COLO829 (cell line): ENCODE results near the gene GPC6.

Experiments
- DNase-seq: peaks from one replicate; pipeline ENCODE4 v3.0.0; 2012; ENCODE audit warnings: low spot score

GPC6 gene

DNA sequence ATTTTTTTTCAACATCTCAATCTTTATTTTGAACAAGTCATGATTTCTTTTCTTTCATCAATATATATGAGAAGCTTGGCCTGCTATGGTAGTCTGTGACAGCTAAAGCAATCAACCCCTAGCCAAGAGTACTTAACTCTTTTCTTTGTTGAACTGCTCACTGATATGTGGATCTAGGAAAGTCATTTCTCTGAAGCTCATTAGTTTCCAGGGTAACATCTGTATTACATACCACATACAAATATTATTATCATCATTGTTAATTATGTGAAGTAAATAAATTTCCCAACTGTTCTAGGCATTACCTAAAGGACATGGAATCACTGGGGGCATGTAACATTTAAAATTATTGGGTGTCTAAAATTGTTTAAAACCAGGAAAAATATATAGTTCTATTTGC lies 985.6 kb downstream of the GPC6 start:
- no peak for DNase-seq

GRCh38 chr13:94214121-94214520 lies 987.5 kb downstream of the GPC6 start:
- no peak for DNase-seq

DNA sequence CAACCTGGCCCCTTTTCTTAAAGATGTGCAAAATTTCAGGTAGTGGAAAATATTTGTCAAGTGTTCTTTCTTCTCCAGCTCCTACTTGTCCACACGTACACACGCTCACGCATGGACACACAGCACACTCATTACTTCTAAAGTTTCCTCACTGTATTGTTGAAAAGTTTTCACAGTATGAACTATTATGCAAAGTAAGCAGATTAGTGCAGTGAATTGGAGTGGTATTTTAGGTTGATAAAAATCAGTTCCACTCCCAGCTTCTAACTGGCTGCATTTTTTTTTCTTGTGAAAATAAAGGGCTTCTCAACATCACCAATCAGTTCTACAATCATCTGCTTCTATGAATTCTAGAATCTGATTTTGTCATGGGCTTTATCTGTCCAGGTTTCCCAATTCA lies 988.4 kb downstream of the GPC6 start:
- DNase-seq, result no peak

GRCh38 chr13:94216476-94216875 lies 989.9 kb downstream of the GPC6 start:
- no peak for DNase-seq

- peak; percentile 63 for DNase-seq
Observed at GRCh38 chr13:94217370-94217769, 990.8 kb downstream of the GPC6 start.

DNA sequence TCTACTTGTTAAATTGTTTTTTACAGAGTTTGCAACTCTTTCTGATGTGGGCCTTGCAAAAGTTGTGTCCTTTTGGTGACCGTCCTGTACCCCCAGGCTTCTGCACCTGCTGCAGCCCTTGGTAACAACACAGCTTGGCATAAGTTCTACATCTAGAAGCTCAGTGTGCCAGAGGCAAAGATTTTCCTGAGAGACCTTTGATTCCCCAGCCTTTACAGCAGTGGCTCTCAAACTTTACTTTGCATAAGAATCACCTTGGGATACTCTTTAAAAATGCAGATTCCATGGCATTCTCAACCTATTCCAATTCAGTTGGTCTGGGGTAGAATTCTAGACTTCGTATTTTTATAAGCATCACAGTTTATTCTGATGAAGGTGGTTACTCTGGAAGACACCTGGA lies 991.9 kb downstream of the GPC6 start:
- DNase-seq, result no peak

DNA sequence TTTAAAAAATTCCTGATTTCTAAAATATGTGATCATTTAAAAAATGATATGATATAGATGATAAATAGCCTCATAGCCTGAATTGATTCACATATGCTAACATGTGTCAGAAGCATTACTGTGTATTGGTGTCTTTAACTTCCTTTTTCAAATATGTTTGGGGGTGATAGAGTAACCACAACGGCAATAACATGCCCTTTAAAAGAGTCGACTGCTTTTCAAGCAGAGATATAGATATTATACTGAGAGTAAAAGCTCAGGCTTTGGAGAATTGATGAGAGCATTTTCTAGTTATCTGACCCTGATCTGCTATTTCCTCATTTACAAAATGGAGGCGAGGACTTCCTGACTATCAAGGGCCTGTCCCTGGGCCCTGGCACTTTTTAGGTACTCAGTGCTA lies 992.3 kb downstream of the GPC6 start:
- DNase-seq, result no peak

DNA sequence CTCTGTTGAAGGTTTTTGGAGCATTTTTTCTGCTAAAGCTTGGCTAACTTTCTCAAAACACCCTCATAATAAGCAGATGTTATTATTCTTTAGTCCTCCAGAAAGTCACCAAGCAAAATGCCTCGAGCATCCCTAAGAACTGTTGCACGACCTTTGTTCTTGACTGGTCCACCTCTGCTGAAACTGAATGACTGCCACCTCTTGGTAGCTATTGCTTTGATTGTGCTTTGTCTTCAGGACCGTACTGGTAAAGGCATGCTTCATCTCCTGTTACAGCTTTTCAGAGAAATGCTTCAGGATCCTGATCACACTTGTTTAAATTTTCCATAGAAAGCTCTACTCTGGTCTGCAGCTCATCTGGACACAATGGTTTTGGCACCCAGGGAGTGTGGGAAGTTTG lies 998.1 kb downstream of the GPC6 start:
- no peak for DNase-seq

GRCh38 chr13:94227255-94227879 lies 1000.8 kb downstream of the GPC6 start:
- DNase-seq, result no peak

- DNase-seq, result no peak
Observed at GRCh38 chr13:94228763-94229162, 1002.2 kb downstream of the GPC6 start.

DNA sequence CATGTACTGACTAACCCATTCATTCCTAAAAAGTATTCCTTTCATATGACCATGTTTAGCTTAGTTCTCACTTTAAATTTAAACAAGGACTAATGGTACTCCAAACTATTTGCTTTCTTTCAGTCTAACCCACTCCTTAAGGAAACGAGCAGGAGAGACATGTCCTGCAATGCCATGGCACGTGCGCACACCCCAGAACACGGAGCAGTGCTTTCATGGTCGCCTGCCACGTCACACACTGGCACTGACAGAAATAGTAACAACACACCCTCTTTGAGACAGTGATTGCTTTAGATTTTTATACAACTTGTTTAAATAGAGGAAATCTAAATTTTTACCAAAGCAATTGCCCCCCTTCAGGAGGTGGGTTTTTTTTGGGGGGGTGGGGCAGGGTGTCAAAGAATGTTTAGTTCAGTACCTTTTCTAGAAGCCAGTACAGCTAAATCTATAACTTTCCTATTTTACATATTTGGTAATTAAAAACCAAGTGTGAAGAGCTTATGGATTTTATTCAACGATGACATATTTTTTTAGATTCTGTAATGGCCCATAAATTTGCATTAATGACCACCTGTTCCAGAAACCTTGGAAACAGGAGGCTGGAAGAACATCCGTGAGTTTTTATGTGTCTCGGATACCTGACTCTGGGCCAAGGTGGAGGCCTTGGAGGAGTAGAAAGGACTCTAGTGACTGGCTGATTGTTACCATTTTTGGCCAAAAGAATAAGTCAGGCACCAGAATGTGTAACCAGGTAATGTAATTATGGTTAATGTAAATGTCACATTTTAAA lies 1005.7 kb downstream of the GPC6 start:
- DNase-seq, result no peak

DNA sequence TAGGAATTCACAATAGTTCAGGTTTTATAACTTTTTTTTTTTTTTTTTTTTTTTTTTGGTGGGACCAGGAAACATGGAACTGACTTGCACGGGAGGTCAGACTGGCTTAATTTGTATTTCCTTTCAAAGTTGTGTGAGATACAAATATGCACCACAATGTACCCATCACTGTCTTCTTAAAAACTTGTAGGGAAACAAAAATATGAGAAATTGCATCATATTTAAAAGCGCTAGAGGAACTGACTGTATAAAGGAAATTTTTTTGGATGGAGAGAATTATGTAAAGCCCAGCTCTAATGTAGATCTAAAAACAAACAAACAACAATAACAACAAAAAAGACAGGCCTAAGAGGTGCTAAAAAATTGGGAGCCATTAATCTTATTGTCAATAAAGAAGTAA lies 1006.3 kb downstream of the GPC6 start:
- DNase-seq, result no peak

DNA sequence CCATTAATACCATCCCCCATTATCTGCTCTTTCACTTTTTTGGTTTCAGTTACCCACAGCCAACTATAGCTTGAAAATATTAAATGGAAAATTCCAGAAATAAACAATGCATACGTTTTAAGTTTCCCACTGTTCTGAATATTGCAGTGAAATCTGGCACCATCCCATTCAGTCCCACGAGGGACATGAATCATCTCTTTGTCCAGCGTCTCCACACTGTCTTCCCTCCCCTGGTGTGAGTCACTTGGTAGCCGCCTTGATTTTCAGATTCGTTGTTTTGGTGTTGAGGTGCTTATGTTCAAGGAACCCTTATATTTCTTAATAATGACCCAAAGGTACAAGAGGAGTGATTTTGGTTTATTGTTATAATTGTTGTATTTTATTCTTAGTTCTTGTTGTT lies 1006.8 kb downstream of the GPC6 start:
- DNase-seq, result peak; percentile 78

- no peak for DNase-seq
Observed at GRCh38 chr13:94233837-94234236, 1007.2 kb downstream of the GPC6 start.

DNA sequence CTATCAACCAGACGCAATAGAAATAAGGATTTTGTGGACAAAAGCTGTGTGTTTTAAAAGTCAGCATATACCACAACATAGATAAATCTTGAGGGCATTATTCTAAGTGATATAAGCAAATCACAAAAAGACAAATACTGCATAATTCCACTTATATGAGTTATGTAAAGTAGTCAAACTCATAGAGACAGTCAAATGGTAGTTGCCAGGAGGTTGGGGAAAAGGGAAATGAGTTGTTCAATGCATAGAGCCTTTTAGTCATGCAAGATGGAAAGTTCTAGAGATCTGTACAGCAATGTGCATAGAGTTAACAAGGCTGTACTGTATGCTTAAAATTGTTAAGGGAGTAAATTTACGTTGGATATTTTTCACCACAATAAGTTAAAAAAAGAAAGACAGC lies 1008.1 kb downstream of the GPC6 start:
- DNase-seq, result no peak

- DNase-seq, result no peak
Observed at GRCh38 chr13:94236132-94236531, 1009.5 kb downstream of the GPC6 start.

DNA sequence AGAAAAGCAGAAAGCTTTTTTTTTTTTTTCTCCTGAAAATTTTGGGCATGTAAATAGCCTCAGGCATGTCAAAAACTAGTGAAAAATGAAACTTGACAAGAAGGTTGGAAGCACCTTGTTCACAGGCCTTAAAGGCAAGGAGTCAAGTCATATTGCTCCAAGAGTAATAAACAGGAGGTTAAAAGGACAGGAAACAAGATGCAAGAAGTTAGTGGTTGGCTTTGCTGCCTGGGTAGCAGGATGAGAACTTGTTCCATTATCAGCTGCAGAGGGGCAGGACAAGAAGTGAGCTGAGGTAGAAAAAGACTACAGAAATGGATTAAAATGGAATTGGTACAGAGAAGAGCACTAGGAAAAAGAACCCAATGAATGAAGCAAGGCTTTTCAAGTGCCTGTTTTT lies 1010.3 kb downstream of the GPC6 start:
- DNase-seq, result no peak

DNA sequence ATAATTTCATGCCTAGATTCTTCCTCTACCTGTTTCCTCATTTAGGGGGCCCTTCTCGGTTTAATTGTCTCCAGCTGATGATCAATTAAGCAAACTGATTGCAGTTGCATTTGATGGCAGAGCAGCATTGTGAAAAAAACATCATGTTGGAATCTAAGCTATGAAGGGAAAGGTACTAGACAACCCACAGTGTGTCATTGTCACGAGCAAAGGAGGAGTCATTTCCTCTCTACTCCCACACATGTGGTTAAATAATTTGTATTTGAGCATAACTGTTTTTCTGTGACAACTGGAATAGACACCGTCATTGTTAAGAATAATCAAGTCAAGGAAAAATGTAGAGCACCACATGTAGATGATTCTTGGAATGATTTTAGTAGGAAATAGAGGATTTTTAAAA lies 1012.5 kb downstream of the GPC6 start:
- peak; percentile 88 for DNase-seq

GRCh38 chr13:94242554-94242953 lies 1015.9 kb downstream of the GPC6 start:
- DNase-seq, result no peak

GRCh38 chr13:94243551-94243950 lies 1016.9 kb downstream of the GPC6 start:
- no peak for DNase-seq

- DNase-seq, result no peak
Observed at GRCh38 chr13:94246495-94246894, 1019.9 kb downstream of the GPC6 start.

DNA sequence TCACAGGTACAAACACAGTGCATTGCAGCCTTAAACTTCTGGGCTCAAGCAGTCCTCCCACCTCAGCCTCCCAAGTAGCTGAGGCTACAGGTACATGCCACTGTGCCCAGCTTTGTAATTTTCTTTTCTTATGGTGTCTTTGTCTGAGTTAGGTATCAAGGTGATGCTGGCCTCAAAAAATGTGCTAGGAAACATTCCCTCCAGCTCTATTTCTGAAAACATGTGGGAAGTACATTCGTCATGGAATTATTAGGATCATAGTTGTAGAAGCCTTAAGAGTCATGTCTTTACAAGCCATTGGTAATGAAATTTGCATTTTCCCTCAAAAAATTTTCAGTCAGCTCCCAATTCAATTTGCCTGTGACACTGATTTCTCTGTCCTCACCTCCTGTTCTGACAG lies 1021.3 kb downstream of the GPC6 start:
- no peak for DNase-seq

DNA sequence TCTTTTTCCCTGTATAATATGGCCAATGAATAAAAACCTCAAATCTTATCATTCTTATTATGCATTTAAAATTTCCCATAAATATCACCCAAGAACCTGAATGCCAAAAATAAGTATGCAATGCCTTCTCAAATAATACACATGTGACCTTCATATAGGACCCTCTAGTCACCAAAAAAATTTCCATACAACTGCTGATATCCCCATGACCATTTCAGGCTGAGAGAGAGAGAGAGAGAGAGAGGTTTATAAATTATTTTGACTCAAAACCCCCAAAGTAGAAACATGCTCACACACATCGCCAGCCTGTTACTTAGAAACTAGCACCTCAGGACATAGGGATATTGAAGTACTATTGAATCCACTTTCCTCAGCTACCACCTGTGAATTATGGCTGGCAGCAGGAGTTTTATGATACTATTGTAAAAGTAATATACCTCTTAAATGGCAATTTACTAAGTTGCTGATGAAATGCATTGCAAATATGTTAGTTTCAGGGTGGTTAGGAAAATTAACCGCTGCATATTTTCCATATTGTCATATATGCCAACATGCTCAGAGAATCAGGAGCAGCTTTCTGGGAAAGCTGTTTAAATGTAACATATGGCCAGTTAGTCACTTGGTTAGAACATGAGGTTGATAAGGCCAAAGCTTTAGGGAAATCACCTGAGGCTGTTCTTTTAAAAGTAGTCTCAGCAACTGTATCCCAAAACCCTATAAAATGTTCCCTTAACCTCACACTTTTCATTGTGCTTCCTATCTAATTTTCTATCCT lies 1022.0 kb downstream of the GPC6 start:
- no peak for DNase-seq
